ENCODE results near the gene B4GAT1. TPM values are rescaled to one million over a fixed set of nuclear protein-coding genes. Genes with fewer than 3 reads are reported as not detected.
"Not testable (repeated sequence)": the region's sequence is repeated elsewhere in the genome, so short reads cannot be mapped to it uniquely, and the experiment has no call there.

B4GAT1 gene
- total and polyA plus RNA-seq, 10 donors = 4.3 to 23.4 (median 10.5) TPM

DNA sequence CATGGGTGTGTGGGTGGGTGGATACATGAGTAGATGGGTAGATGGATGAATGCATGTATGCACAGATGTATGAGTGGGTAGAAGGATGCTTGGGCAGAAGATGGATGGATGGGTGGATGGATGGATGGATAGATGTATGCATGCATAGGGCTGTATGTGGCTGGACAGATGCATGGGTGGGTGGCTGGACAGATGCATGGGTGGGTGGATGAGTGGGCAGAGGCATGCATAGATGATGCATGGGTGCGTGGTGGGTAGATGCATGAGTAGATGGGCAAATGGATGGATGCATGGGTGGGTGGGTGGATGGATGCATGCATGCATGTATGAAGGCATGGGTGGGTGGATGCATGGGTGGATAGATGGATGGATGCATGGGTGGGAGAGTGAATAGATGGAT lies 23.7 kb downstream of the B4GAT1 start:
- Histone ChIP-seq H3K36me3 (no peaks in the 10 kb centered on the region), H3K27ac (no peak overlapping the region), H3K27me3 (replicated peaks in 1 of 7) (no peaks in the 10 kb centered on the region), H3K4me3 (no peak overlapping the region), H3K4me1 (peaks cover 10 to 52% (median 35%) of the 10 kb centered on the region in 6 donors), H3K9me3 (no peaks in the 10 kb centered on the region)
- no peak for DNase-seq
- TF ChIP-seq POLR2AphosphoS5 (IDR thresholded peaks at IDR 0.05) (no peak), POLR2A (IDR thresholded peaks at IDR 0.05) (no peak)
- TF ChIP-seq, protein P1, sequence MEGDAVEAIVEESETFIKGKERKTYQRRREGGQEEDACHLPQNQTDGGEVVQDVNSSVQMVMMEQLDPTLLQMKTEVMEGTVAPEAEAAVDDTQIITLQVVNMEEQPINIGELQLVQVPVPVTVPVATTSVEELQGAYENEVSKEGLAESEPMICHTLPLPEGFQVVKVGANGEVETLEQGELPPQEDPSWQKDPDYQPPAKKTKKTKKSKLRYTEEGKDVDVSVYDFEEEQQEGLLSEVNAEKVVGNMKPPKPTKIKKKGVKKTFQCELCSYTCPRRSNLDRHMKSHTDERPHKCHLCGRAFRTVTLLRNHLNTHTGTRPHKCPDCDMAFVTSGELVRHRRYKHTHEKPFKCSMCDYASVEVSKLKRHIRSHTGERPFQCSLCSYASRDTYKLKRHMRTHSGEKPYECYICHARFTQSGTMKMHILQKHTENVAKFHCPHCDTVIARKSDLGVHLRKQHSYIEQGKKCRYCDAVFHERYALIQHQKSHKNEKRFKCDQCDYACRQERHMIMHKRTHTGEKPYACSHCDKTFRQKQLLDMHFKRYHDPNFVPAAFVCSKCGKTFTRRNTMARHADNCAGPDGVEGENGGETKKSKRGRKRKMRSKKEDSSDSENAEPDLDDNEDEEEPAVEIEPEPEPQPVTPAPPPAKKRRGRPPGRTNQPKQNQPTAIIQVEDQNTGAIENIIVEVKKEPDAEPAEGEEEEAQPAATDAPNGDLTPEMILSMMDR (IDR thresholded peaks at IDR 0.05 in 8 of 11, conservative IDR thresholded peaks at IDR 0.05 in 3 of 11) = no peak
- intact Hi-C loops (cut with DNase I; ENCODE audit: low total_unique reads) = no loop called here
- 93 to 100% (median 96%) methylated on average over 1 of the region's 1 CpG for WGBS, 5 donors

DNA sequence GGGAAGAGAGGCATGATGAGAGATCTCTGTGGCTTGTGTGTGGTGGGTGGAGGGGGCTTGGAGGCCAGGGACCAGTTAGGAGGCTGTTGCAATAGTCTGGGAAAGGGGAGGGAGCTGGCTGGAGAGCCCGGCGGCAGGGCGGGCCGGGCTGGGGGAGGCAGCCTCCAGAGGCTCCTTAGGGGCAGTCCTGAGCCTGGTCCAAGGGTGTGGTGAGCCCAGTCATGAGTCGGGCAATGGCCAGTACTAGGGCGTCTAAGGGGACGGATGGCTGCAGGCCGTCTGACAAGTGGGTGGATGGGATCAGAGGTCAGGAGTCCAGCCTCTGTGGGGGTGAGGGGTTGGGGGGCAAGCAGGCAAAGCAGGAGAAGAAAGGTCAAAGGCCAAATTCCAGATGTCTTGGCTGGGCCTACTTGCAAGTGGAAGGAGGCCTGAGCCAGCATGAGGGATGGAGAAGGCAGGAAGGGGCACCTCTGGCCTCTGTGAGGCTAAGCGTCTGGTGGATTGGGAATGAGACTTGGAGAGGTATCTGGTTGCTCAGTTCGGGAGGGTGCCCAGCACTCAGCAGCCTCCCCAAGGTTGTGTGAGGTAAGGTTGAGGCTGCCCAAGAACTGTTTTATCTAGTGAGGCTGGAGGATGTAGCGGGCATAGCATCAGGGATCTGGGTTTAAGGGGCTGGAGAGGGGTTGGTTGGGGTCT lies 24.5 kb downstream of the B4GAT1 start:
- H3K27me3 ChIP-seq (replicated peaks in 1 of 7) = peaks cover 0 to 2% (median 0%) of the 10 kb centered on the region in 7 donors
- no peaks in the 10 kb centered on the region for H3K36me3 ChIP-seq
- TF ChIP-seq POLR2A (IDR thresholded peaks at IDR 0.05) (no peak), POLR2AphosphoS5 (IDR thresholded peaks at IDR 0.05) (no peak)
- TF ChIP-seq, protein P1 (IDR thresholded peaks at IDR 0.05 in 8 of 11, conservative IDR thresholded peaks at IDR 0.05 in 3 of 11) = no peak
- WGBS, 5 donors = 77 to 86% (median 82%) methylated on average over 9 to 11 of the region's 11 CpGs
- no peak overlapping the region for H3K27ac ChIP-seq
- DNase-seq = no peak
- H3K4me1 ChIP-seq = peaks cover 10 to 52% (median 35%) of the 10 kb centered on the region in 6 donors
- H3K4me3 ChIP-seq = no peak overlapping the region
- intact Hi-C loops (cut with DNase I; ENCODE audit: low total_unique reads) = no loop called here
- H3K9me3 ChIP-seq = no peaks in the 10 kb centered on the region

DNA sequence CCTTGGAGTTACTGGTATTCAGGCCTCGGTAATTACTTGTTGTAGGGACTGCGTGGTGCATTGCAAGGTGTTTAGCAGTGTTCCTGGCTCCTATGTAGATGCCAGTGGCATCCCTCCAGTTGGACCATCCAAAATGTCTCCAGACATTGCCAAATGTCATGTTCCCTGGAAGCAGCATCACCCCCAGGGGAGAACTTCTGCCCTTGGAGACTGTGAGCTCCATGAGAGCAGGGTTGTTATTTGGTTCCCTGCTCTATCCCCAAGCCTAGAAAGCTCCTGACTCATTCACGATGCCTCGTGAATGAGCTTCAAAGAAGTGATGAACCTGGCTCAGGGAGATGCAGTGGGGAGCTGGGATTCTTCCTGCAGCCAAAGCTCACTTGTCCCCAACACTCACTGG lies 25.8 kb downstream of the B4GAT1 start:
- no peaks in the 10 kb centered on the region for H3K9me3 ChIP-seq
- H3K36me3 ChIP-seq = no peaks in the 10 kb centered on the region
- intact Hi-C loops (cut with DNase I; ENCODE audit: low total_unique reads) = no loop called here
- H3K27ac ChIP-seq = no peak overlapping the region
- 83 to 95% (median 94%) methylated on average over 4 of the region's 4 CpGs for WGBS, 5 donors
- no peak overlapping the region for H3K4me3 ChIP-seq
- TF ChIP-seq POLR2AphosphoS5 (IDR thresholded peaks at IDR 0.05) (no peak), POLR2A (IDR thresholded peaks at IDR 0.05) (no peak)
- H3K4me1 ChIP-seq = peaks cover 13 to 52% (median 36%) of the 10 kb centered on the region in 6 donors
- DNase-seq = no peak
- peaks cover 0 to 14% (median 0%) of the 10 kb centered on the region in 7 donors for H3K27me3 ChIP-seq (replicated peaks in 1 of 7)

DNA sequence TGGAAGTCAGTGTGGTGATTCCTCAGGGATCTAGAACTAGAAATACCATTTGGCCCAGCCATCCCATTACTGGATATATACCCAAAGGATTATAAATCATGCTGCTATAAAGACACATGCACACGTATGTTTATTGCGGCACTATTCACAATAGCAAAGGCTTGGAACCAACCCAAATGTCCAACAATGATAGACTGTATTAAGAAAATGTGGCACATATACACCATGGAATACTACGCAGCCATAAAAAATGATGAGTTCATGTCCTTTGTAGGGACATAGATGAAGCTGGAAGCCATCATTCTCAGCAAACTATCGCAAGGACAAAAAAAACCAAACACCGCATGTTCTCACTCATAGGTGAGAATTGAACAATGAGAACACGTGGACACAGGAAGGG lies 26.7 kb downstream of the B4GAT1 start:
- H3K36me3 ChIP-seq; intact Hi-C loops (cut with DNase I; ENCODE audit: low total_unique reads); H3K4me3 ChIP-seq; H3K9me3 ChIP-seq; H3K27ac ChIP-seq; DNase-seq: not testable (repeated sequence)
- WGBS, 5 donors = 84 to 92% (median 88%) methylated on average over 6 of the region's 6 CpGs
- peaks cover 13 to 52% (median 34%) of the 10 kb centered on the region in 6 donors for H3K4me1 ChIP-seq
- peaks cover 0 to 22% (median 0%) of the 10 kb centered on the region in 7 donors for H3K27me3 ChIP-seq (replicated peaks in 1 of 7)

DNA sequence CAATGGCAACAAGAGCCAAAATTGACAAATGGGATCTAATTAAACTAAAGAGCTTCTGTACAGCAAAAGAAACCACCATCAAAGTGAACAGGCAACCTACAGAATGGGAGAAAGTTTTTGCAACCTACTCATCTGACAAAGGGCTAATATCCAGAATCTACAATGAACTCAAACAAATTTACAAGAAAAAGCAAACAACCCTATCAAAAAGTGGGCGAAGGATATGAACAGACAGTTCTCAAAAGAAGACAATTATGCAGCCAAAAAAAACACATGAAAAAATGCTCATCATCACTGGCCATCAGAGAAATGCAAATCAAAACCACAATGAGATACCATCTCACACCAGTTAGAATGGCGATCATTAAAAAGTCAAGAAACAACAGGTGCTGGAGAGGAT lies 27.1 kb downstream of the B4GAT1 start:
- intact Hi-C loops (cut with DNase I; ENCODE audit: low total_unique reads); H3K9me3 ChIP-seq; DNase-seq; H3K4me3 ChIP-seq; H3K27ac ChIP-seq; H3K36me3 ChIP-seq: not testable (repeated sequence)
- whole genome bisulfite sequencing, 5 donors = 85 to 95% (median 92%) methylated on average over 1 to 2 of the region's 2 CpGs
- peaks cover 0 to 26% (median 0%) of the 10 kb centered on the region in 7 donors for H3K27me3 ChIP-seq (replicated peaks in 1 of 7)
- peaks cover 13 to 52% (median 32%) of the 10 kb centered on the region in 6 donors for H3K4me1 ChIP-seq

All from spleen (tissue), 11 donors.